Kidney epithelial cell (primary cell): Measurements from ENCODE around the gene GAL3ST1. TPM values are rescaled to one million over a fixed set of nuclear protein-coding genes. Genes with fewer than 3 reads are reported as not detected.
A peak's percentile ranks its signal among the peaks of the same experiment; 100 is the strongest.
"Not testable (repeated sequence)": the region's sequence is repeated elsewhere in the genome, so short reads cannot be mapped to it uniquely, and the experiment has no call there.

Experiments used
- DNase-seq: peaks from one replicate; pipeline ENCODE4 v3.0.0-alpha.2; 2010; ENCODE audit warnings: low read depth
- H3K27me3 ChIP-seq: 2 replicates; pipeline ENCODE4 v1.6.0; 2011; ENCODE audit warnings: low read length; ENCODE audit not compliant: control insufficient read depth, insufficient read depth
- H3K36me3 ChIP-seq: 2 replicates; pipeline ENCODE4 v1.5.1; 2011; ENCODE audit warnings: low read length; ENCODE audit not compliant: control insufficient read depth, insufficient read depth
- H3K4me3 ChIP-seq: 2 replicates; pipeline ENCODE4 v1.5.1; 2011; ENCODE audit warnings: low read depth, mild to moderate bottlenecking, control low read depth, low read length
- CTCF ChIP-seq: IDR thresholded peaks from 2 replicates; pipeline ENCODE4 v1.5.1; 2011; ENCODE audit warnings: mild to moderate bottlenecking, moderate library complexity, low read length, control low read depth, inconsistent platforms; ENCODE audit not compliant: insufficient read depth, poor library complexity, severe bottlenecking
- total RNA-seq: library from RNA; depleted of rRNA; stranded (reverse); fragments of >200 nt; gene quantifications from 2 replicates; pipeline ENCODE4 v1.2.3, GENCODE V29; 2015

The GAL3ST1 gene
- total RNA-seq, 1 donor from 2014 or later: 4.0 TPM

DNA sequence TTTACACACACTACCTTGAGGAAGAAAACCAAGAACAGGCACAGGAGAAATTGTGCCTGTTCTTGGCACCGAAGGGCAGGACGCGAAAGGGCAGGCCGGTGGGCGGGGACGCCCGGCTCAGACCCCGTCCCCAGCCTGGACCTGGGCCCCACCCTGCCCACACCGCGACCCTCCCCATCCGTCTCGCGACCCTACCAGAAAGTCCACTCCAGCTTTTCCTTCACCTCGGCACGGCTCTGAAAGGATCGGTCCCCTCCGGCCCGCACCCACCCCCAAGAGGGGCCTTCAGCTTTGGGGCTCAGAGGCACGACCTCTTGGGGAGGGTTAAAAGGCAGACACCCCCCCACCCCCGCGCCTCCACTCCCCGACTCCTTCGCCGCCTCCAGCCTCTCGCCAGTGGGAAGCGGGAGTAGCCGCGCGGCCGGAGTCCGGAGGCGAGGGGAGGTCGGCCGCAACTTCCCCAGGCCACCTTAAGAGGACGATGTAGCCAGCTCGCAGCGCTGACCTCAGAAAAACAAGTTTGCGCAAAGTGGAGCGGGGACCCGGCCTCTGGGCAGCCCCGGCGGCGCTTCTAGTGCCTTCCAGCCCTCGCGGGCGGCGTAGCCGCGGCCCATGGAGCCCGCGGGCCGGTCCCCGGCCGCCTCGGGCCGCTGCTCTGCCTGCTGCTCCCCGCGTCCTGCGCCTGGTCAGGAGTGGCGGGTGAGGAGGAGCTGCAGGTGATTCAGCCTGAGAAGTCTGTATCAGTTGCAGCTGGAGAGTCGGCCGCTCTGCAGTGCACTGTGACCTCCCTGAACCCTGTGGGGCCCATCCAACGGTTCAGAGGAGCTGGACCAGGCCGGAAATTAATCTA lies 32.3 kb downstream of the GAL3ST1 start:
- no peak for DNase-seq
- Histone ChIP-seq H3K27me3 (no peaks in the 10 kb centered on the region), H3K36me3 (no peaks in the 10 kb centered on the region), H3K4me3 (peak overlapping the region; percentile 40)
- TF ChIP-seq CTCF: no peak

DNA sequence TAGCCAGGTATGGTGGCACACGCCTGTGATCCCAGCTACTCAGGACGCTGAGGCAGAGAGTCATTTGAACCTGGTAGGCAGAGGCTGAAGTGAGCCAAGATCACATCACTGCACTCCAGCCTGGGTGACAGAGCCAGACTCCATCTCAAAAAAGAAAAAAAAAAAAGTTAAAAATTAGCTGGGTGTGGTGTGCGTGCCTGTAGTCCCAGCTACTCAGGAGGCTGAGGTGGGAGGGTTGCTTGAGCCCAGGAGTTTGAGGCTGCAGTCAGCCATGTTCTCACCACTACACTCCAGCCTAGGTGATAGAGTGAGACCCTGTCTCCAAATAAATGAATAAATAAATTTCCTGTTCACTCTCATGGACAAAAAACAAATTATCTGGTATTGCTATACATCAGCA lies 33.0 kb downstream of the GAL3ST1 start:
- not testable (repeated sequence) for H3K27me3 ChIP-seq, DNase-seq, H3K36me3 ChIP-seq
- peak overlapping the region; percentile 40 for H3K4me3 ChIP-seq

GRCh38 chr22:30539368-30539767 lies 35.1 kb downstream of the GAL3ST1 start:
- Histone ChIP-seq H3K27me3 (no peaks in the 10 kb centered on the region), H3K36me3 (no peaks in the 10 kb centered on the region), H3K4me3 (no peak overlapping the region)
- no peak for TF ChIP-seq CTCF
- DNase-seq: no peak

GRCh38 chr22:30538280-30538679 lies 36.2 kb downstream of the GAL3ST1 start:
- Histone ChIP-seq H3K36me3 (no peaks in the 10 kb centered on the region), H3K27me3 (no peaks in the 10 kb centered on the region), H3K4me3 (no peak overlapping the region)
- DNase-seq: no peak
- no peak for TF ChIP-seq CTCF

DNA sequence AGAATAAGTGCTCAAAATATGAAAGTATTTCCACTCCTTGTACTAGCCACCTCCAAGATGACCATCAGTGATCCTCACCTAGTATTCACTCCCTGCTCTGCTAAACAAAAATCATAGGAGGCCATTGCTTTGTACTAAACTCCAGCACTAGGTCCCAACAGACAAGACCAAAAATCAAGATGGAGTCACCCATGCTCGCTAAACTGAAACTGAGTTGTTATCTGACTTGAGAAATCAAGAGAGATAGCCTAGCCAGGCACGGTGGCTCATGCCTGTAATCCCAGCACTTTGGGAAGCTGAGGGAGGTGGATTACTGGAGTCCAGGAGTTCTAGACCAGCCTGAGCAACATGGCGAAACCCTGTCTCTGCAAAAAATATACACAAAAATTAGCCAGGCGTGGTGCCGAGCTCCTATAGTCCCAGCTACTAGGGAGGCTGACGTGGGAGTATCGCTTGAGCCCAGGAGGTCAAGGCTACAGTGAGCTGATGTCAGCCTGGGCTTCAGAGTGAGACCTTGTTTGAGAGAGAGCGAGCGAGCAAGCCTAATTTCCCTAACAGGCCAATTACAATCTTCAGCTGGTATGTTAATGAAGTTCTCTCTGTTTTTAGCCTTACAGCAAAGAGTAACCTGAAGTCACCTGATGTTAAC lies 37.3 kb downstream of the GAL3ST1 start:
- DNase-seq: no peak
- no peaks in the 10 kb centered on the region for H3K36me3 ChIP-seq
- no peak for TF ChIP-seq CTCF

GRCh38 chr22:30535182-30535581 lies 39.3 kb downstream of the GAL3ST1 start:
- H3K4me3 ChIP-seq: no peak overlapping the region
- H3K27me3 ChIP-seq: no peaks in the 10 kb centered on the region
- TF ChIP-seq CTCF: no peak
- no peaks in the 10 kb centered on the region for H3K36me3 ChIP-seq
- DNase-seq: no peak

More for the DNA sequence above, 37.3 kb downstream of the GAL3ST1 start:
- H3K27me3 ChIP-seq: no peaks in the 10 kb centered on the region
- no peak overlapping the region for H3K4me3 ChIP-seq
